ENCODE data around the gene ZBTB32.
A peak's percentile ranks its signal among the peaks of the same experiment; 100 is the strongest.
"Not testable (repeated sequence)": the region's sequence is repeated elsewhere in the genome, so short reads cannot be mapped to it uniquely, and the experiment has no call there.

The ZBTB32 gene

DNA sequence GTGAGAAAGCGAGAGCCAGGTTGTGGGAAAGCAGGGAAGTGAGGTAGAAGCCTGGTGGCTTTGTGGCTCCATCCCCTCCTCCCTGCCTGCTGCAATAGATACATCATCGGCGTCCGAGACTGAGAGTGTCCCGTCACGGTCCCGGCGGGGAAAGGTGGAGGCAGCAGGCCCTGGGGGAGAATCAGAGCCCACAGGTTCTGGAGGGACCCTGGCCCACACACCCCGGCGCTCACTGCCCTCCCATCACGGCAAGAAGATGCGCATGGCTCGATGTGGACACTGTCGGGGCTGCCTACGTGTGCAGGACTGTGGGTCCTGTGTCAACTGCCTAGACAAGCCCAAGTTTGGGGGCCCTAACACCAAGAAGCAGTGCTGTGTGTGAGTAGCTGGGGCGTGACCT is 18.5 kb downstream of the ZBTB32 start:
- DNase-seq = no peak

DNA sequence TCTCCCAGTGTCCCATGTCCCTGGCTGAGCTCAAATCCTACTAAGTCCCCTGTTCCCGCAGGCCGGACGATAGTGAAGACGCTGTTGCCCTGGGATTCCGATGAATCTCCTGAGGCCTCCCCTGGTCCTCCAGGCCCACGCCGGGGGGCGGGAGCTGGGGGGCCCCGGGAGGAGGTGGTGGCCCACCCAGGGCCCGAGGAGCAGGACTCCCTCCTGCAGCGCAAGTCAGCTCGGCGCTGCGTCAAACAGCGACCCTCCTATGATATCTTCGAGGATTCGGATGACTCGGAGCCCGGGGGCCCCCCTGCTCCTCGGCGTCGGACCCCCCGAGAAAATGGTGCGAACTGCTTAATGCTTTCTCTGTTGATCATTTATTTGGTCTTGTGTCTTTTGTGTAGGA is 19.3 kb downstream of the ZBTB32 start:
- no peak for DNase-seq

DNA sequence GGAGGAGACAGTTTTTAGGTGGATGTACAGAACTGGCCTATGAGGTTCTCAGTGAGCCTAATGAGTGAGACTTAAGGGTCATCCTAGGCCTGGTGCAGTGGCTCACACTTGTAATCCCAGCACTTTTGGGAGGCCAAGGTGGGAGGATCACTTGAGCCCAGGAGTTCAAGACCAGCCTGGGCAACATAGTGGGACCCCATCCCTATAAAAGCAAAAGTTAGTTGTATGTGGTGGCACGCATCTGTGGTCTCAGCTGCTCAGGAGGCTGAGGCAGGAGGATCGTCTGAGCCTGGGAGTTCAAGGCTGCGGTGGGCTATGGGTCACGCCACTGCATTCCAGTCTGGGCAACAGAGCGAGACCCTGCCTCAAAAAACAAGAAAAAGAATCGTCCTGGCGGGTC is 19.8 kb downstream of the ZBTB32 start:
- DNase-seq = not testable (repeated sequence)

DNA sequence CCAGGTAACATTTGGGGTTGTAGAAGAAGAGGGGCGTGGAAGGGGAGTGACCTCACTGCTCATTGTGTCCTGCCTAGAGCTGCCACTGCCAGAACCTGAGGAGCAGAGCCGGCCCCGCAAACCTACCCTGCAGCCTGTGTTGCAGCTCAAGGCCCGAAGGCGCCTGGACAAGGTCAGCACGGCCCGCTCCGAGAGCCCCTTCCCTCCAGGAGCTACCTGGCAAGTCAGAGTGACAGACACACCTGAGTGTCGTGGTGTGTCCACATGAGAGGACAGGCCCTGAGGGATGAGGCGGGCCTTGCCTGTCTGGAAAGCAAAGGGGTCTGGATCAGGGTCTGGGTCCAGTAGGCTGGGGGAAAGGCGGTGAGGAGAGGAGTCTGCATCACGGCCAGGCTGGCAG is 20.2 kb downstream of the ZBTB32 start:
- DNase-seq = no peak

DNA sequence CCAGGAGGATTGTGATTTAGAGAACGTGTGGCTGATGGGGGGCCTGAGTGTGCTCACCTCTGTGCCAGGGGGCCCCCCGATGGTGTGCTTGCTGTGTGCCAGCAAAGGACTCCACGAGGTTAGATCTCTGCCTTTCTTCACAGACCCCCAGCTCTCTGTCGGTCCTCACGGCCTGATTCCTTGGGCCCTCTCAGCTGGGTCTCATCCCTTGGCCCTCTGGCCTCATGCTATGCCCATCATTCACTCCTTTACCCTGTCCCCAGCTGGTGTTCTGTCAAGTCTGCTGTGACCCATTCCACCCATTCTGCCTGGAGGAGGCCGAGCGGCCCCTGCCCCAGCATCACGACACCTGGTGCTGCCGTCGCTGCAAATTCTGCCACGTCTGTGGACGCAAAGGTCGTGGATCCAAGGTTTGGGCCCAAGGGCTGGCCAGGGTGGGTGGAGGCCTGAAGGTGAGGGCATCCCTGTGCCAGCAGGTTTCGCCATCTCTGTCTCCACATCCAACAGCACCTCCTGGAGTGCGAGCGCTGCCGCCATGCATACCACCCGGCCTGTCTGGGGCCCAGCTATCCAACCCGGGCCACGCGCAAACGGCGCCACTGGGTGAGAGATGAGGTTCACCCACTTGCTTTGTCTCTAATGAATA is 21.0 kb downstream of the ZBTB32 start:
- DNase-seq = no peak

DNA sequence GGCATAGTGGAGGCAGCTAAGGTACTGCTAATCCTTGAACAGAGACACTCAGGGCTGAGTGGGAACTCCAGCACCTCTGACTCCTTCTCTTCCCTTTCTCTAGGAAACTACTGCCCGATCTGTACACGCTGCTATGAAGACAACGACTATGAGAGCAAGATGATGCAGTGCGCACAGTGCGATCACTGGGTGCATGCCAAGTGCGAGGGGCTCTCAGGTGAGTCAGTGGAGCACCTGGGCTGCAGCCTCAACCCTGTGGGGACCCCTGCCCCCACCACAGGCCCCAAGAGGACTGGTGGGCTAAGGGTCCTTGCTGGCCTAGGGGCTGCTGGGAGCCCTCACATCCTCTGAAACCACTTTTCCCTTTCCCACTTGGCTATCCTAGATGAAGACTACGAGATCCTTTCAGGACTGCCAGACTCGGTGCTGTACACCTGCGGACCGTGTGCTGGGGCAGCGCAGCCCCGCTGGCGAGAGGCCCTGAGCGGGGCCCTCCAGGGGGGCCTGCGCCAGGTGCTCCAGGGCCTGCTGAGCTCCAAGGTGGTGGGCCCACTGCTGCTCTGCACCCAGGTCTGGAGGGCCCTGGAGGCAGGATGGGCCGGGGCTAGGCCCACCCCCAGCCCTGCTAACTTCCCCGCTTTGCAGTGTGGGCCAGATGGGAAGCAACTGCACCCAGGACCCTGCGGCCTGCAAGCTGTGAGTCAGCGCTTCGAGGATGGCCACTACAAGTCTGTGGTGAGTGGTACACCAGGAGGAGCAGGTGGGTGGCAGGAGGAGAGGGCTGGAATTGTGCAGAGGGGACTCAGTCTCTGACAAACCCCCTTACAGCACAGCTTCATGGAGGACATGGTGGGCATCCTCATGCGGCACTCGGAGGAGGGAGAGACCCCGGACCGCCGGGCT is 22.9 kb downstream of the ZBTB32 start:
- no peak for DNase-seq

DNA sequence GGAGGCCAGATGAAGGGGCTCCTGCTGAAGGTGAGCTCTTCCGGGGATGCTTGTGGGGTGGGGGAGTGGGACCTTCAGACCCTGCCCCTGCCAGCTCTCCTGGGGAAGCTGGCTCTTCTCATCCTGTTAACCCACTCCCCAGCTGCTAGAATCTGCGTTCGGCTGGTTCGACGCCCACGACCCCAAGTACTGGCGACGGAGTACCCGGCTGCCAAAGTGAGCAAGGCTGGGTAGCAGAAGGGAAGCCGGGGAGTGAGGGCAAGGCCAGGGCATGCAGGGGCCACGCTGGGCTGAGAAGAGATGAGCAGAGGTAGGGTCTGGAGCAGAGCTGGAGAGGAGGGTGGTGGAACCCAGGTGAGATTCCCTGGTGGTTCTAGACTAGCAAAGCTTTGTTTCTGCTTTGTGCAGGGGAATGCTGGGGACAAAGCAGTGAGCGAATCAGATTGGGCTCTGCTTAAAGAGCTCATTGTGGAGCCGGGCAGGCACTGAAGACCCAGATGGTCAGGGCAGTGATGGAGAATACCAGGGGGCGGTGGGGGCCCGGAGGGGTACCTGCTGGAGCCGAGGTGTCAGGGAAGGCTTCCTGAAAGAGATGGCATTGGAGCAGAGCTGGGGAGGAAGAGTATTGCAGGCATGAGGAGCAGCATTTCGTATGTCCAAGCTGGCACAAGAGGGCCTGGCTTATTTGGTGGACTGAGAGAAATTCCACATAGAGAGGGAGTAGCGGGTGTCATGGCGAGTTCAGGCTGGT is 23.8 kb downstream of the ZBTB32 start:
- no peak for DNase-seq

DNA sequence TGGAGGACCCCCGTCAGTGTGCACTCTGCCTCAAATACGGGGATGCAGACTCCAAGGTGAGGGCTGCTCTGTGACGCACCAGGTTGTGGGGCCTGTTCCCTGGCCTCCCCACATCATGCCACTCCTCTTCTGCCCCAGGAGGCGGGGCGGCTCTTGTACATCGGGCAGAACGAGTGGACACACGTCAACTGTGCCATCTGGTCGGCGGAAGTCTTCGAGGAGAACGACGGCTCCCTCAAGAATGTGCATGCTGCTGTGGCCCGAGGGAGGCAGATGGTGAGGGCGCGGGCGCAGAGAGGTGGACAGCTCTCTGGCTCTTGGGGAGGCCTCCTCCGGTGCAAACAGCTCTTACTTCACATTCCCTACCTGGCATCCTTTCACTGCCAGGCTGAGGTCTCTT is 24.7 kb downstream of the ZBTB32 start:
- no peak for DNase-seq

DNA sequence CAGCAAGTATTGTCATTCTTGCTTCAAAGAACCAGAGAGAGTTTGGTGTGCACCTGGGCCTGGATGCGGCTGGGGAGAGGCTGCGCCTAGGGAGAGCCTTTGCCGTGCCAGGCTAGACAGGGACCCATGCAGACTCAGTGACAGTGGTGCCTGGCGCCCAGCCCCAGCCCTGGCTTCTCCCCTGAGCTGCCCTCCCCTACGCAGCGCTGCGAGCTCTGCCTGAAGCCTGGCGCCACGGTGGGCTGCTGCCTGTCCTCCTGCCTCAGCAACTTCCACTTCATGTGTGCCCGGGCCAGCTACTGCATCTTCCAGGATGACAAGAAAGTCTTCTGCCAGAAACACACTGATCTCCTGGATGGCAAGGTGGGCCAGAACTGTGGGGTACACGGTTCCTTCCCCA is 25.4 kb downstream of the ZBTB32 start:
- no peak for DNase-seq

DNA sequence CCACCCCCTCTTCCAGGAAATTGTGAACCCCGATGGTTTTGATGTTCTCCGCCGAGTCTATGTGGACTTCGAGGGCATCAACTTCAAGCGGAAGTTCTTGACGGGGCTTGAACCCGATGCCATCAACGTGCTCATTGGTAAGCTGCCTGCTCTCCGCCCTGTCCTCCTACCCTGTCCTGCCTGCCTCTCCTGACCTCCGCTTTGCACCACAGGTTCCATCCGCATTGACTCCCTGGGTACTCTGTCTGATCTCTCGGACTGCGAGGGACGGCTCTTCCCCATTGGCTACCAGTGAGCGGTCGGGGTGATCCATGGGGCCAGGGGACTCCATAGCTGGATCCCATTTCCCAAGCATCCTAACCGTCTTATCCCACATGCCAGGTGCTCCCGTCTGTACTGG is 26.0 kb downstream of the ZBTB32 start:
- DNase-seq = no peak

DNA sequence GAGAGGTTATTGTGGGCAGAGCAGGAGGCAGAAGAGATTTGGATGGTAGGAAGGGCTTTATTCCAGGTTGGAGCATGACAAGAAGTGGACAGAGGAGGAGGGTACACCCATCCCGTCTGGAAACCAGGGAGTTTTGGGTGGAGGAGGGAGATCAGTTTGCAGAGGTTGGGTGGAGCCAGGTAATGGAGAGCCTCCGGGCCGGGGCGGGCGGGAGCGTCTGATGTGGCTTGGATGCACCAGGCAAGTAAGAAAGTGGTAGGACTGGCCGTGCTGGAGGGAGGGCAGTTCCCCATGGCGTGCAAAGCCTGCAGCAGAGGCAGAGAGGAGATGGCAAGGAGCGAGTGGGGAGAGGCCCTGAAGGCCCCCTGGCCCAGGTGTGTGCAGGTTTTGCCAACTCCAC is 27.0 kb downstream of the ZBTB32 start:
- DNase-seq = no peak

DNA sequence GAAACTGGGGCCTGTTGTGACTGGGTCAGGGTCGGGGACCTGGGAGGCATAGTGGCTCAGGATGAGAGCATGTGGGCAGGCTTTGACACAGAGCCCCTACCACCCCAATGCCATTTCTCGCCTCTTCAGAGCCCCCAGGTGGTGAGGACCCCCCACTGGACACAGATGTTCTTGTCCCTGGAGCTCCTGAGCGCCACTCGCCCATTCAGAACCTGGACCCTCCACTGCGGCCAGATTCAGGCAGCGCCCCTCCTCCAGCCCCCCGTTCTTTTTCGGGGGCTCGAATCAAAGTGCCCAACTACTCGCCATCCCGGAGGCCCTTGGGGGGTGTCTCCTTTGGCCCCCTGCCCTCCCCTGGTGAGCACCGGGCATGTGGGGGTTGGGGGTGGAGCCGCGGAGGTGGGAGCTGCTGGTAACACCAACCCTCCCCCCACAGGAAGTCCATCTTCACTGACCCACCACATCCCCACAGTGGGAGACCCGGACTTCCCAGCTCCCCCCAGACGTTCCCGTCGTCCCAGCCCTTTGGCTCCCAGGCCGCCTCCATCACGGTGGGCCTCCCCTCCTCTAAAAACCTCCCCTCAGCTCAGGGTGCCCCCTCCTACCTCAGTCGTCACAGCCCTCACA is 27.5 kb downstream of the ZBTB32 start:
- DNase-seq = no peak

DNA sequence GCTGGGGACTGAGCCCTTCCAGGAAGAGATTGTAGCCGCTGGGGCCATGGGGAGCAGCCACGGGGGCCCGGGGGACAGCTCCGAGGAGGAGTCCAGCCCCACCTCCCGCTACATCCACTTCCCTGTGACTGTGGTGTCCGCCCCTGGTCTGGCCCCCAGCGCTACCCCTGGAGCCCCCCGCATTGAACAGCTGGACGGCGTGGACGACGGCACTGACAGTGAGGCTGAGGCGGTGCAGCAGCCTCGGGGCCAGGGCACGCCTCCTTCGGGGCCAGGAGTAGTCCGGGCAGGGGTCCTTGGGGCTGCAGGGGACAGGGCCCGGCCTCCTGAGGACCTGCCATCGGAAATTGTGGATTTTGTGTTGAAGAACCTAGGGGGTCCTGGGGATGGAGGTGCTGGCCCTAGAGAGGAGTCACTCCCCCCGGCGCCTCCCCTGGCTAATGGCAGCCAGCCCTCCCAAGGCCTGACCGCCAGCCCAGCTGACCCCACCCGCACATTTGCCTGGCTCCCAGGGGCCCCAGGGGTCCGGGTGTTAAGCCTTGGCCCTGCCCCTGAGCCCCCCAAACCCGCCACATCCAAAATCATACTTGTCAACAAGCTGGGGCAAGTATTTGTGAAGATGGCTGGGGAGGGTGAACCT is 28.3 kb downstream of the ZBTB32 start:
- no peak for DNase-seq

DNA sequence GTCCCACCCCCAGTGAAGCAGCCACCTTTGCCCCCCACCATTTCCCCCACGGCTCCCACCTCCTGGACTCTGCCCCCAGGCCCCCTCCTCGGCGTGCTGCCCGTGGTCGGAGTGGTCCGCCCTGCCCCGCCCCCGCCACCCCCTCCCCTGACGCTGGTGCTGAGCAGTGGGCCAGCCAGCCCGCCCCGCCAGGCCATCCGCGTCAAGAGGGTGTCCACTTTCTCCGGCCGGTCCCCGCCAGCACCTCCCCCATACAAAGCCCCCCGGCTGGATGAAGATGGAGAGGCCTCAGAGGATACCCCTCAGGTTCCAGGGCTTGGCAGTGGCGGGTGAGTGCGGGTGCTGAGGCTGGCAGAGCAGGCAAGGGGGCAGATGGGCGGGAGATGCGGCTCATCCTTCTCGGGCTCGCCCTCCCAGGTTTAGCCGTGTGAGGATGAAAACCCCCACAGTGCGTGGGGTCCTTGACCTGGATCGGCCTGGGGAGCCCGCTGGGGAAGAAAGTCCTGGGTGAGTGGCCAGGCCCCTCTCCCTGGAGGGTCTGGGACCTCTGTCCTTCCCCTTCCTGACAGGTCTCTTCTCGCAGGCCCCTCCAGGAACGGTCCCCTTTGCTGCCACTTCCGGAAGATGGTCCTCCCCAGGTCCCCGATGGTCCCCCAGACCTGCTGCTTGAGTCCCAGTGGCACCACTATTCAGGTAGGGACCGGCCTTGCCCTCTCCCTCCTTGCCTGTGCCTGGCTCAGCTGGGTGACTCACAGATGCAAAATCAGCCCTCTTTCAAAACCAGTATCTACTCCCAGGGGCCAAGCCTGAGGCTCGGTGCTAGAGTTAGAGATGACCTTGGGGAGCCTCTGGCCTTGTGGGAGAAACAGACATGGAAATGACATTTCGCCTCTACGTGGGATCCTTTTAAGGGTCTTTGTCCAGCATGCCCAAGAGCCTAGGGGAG is 29.1 kb downstream of the ZBTB32 start:
- DNase-seq = no peak

DNA sequence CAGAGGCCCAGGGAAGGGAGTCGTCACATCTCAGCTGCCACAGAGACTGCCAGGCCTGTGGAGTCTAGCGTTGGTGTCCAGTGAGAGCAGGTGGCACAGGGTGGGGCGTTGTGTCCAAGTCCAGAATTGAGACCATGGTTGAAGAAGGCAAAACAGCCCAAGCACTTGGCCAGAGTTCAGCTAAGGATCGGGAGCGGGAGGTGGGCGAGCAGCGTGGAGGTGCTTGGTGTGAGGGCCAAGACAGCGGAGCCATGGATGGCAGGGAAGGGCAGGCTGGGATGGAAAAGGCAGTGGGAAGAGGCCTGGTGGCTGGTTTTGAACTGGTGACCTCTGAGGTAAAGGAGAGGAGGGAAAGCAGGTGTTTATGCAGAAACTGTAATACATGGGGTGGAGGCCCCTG is 29.9 kb downstream of the ZBTB32 start:
- no peak for DNase-seq

DNA sequence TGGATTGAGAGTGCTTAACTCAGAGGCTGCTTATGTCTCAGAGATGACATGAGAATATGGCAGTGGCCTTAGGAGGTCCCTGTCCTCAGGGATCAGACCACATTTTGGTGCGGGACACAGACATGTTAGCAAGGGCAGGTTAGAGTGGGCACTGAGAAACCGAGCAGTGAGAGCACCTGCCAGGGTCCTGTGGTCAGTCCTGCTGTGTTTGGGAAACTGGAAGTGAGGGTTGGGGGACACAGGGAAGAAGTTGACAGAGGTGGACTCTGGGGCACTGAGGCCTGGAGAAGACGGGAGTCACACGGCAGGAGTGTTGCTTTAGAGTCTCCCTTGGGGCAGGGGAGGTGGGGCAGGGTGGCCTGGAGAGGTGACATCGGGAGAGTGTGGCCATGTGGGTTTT is 30.5 kb downstream of the ZBTB32 start:
- no peak for DNase-seq

DNA sequence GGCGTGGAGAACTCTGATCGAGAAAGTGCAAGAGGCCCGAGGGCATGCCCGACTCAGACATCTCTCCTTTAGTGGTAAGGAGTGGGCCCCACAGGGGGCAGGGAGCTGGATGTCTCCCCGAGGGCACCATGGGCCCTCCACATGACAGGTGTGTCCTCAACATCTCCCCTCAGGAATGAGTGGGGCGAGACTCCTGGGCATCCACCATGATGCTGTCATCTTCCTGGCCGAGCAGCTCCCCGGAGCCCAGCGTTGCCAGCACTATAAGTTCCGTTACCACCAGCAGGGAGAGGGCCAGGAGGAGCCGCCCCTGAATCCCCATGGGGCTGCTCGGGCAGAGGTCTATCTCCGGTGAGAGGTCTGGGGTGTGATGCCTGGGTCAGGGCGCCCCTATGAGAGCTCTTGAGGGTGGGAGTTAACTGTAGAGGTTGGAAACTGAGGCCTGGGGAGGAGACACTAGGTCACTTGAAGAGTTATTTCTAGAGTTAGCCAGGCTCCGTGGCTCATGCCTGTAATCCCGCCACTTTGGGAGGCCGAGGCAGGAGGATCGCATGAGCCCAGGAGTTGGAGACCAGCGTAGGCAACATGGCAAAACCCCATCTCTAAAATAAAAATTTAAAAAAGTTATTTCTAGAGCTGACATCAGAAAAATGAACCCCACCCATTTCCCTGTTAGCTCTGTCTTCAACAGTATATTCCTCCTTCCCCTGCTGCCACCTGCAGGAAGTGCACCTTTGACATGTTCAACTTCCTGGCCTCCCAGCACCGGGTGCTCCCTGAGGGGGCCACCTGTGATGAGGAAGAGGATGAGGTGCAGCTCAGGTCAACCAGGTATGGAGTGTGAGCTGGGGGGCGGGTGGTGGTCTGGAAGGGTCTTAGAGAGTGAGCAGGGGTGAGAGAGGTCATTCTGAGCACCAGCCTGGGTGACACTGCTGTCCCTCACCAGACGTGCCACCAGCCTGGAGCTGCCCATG is 32.8 kb downstream of the ZBTB32 start:
- peak; percentile 35 for DNase-seq

DNA sequence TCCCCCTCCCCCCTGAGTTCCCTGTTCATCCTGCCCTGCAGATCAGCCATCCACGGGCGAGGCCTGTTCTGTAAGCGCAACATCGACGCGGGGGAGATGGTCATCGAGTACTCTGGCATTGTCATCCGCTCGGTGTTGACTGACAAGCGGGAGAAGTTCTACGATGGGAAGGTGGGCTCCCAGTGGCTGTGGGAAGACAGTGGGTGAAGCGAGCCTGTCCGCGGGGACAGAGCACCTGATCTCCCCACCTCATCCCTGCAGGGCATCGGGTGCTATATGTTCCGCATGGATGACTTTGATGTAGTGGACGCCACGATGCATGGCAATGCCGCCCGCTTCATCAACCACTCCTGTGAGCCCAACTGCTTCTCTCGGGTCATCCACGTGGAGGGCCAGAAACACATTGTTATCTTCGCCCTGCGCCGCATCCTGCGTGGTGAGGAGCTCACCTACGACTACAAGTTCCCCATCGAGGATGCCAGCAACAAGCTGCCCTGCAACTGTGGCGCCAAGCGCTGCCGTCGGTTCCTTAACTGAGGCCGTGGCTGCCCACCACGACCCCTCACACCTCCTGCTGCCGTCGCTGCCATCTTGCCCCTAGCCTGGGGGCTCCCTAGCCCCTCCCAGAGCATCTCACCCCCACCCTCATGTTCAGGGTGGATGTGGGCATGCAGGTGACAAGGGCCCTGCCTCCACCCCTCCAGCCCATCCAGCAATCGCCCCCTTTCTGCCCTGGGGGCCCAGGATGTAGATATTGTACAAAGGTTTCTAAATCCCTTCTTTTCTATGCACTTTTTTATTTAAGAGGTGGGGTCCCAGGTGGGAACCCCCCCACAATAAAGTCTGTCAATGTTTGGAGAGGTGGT is 33.9 kb downstream of the ZBTB32 start:
- no peak for DNase-seq

DNA sequence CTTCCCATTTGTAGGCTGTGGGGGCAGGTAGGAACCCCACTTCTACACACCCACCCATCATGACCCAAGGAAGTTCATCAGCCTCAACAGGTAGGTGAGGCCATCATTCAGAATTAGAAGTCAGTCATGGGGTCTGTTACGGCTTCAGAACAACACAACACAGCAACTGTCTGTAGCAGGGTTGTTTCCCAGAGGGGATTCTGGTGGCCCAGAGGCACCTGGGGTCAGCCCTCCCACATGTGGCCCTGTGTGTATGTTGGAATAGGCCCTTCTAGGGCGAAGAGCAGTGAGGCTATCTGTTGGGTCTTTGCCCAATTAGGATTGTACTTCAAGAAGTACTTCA is 34.5 kb downstream of the ZBTB32 start:
- no peak for DNase-seq
